ENCODE data around the gene CPNE4.

Gene CPNE4

GRCh38 chr3:131925571-131925970, 109.2 kb downstream of the CPNE4 start:
- TF ChIP-seq CTCF (conservative IDR thresholded peaks at IDR 0.05; ENCODE audit: low read depth), result no peak
- DNase-seq (ENCODE audit: low spot score), result no peak
- ChIA-PET POLR2A (ENCODE audit: low non-redundant PET) (no interaction called here), CTCF (no interaction called here)
- H3K27ac ChIP-seq, result no peak overlapping the region

GRCh38 chr3:131922356-131922755, 112.5 kb downstream of the CPNE4 start:
- no peak overlapping the region for H3K27ac ChIP-seq
- ChIA-PET CTCF (no interaction called here), POLR2A (ENCODE audit: low non-redundant PET) (no interaction called here)
- TF ChIP-seq CTCF (conservative IDR thresholded peaks at IDR 0.05; ENCODE audit: low read depth), result no peak
- DNase-seq (ENCODE audit: low spot score), result no peak

- no peak for TF ChIP-seq CTCF (conservative IDR thresholded peaks at IDR 0.05; ENCODE audit: low read depth)
- no peak for DNase-seq (ENCODE audit: low spot score)
- ChIA-PET POLR2A (ENCODE audit: low non-redundant PET) (no interaction called here), CTCF (no interaction called here)
- H3K27ac ChIP-seq, result no peak overlapping the region
Observed at GRCh38 chr3:131917006-131917405, 117.8 kb downstream of the CPNE4 start.

GRCh38 chr3:131914090-131914691, 120.6 kb downstream of the CPNE4 start:
- no peak for DNase-seq (ENCODE audit: low spot score)
- ChIA-PET CTCF (no interaction called here), POLR2A (ENCODE audit: low non-redundant PET) (no interaction called here)
- no peak overlapping the region for H3K27ac ChIP-seq
- no peak for TF ChIP-seq CTCF (conservative IDR thresholded peaks at IDR 0.05; ENCODE audit: low read depth)

GRCh38 chr3:131912255-131912654, 122.6 kb downstream of the CPNE4 start:
- no peak for DNase-seq (ENCODE audit: low spot score)
- no peak for TF ChIP-seq CTCF (conservative IDR thresholded peaks at IDR 0.05; ENCODE audit: low read depth)
- CTCF ChIA-PET, result no interaction called here
- POLR2A ChIA-PET (ENCODE audit: low non-redundant PET), result no interaction called here
- no peak overlapping the region for H3K27ac ChIP-seq

- no peak overlapping the region for H3K27ac ChIP-seq
- CTCF ChIA-PET, result interaction anchor here (0.5 kb wide), 1 partner anchor 527 kb away, joined by 3 read pairs; no protein-coding TSS in a partner anchor
- DNase-seq (ENCODE audit: low spot score), result no peak
- no peak for TF ChIP-seq CTCF (conservative IDR thresholded peaks at IDR 0.05; ENCODE audit: low read depth)
- POLR2A ChIA-PET (ENCODE audit: low non-redundant PET), result no interaction called here
Observed at GRCh38 chr3:131907796-131908195, 127.0 kb downstream of the CPNE4 start.

All from RWPE1 (cell line).